GM23338 (cell line): Measurements from ENCODE around the gene LYG1. TPM values are rescaled to one million over a fixed set of nuclear protein-coding genes. Genes with fewer than 3 reads are reported as not detected.

ENCODE experiments used
- ATAC-seq: fragments of 200-7000 bp; cut with Tn5 transposase; 3 replicates; pipeline ENCODE4 v1.9.1; 2020
- DNase-seq: peaks from one replicate; pipeline ENCODE4 v3.0.0-alpha.2; 2015; ENCODE audit warnings: low spot score
- H2AFZ ChIP-seq: fragments of 200-600 bp; sonication (generic); 2 replicates; pipeline ENCODE4 v1.8.0; 2016; ENCODE audit warnings: antibody characterized with exemption, mild to moderate bottlenecking, moderate library complexity
- H3F3A ChIP-seq: fragments of 200-600 bp; sonication (generic); replicated peaks from 2 replicates; pipeline ENCODE4 v1.8.0; 2017; ENCODE audit warnings: antibody characterized with exemption, mixed run types, low read depth
- H3K27ac ChIP-seq: fragments of 200-600 bp; sonication (generic); 2 replicates; pipeline ENCODE4 v1.6.1; 2016; ENCODE audit warnings: low read depth
- H3K27me3 ChIP-seq: fragments of 200-600 bp; sonication (generic); 2 replicates; pipeline ENCODE4 v1.8.0; 2016; ENCODE audit warnings: mild to moderate bottlenecking, mixed run types, moderate library complexity; ENCODE audit not compliant: insufficient read depth
- H3K36me3 ChIP-seq: fragments of 200-600 bp; sonication (generic); 2 replicates; pipeline ENCODE4 v1.8.0; 2016; ENCODE audit warnings: mild to moderate bottlenecking; ENCODE audit not compliant: insufficient read depth
- H3K4me1 ChIP-seq: fragments of 200-600 bp; sonication (generic); 2 replicates; pipeline ENCODE4 v1.8.0; 2016; ENCODE audit warnings: mild to moderate bottlenecking, moderate library complexity; ENCODE audit not compliant: insufficient read depth
- H3K4me2 ChIP-seq: fragments of 200-600 bp; sonication (generic); 2 replicates; pipeline ENCODE4 v1.7.1; 2017; ENCODE audit warnings: mixed run types
- H3K4me3 ChIP-seq: fragments of 200-600 bp; sonication (generic); 2 replicates; pipeline ENCODE4 v1.6.1; 2016; ENCODE audit warnings: mixed run types
- H3K79me2 ChIP-seq: fragments of 200-600 bp; sonication (generic); replicated peaks from 2 replicates; pipeline ENCODE4 v1.8.0; 2017; ENCODE audit warnings: mild to moderate bottlenecking; ENCODE audit not compliant: insufficient read depth
- H3K9me2 ChIP-seq: fragments of 200-600 bp; sonication (generic); 2 replicates; pipeline ENCODE4 v1.8.0; 2017; ENCODE audit not compliant: insufficient read depth
- H4K20me1 ChIP-seq: fragments of 200-600 bp; sonication (generic); replicated peaks from 2 replicates; pipeline ENCODE4 v1.8.0; 2017; ENCODE audit warnings: mild to moderate bottlenecking; ENCODE audit not compliant: insufficient read depth
- H3K27ac Mint-ChIP-seq: 2 replicates; pipeline ENCODE4 v1.8.0; 2020; ENCODE audit warnings: inconsistent platforms, mild to moderate bottlenecking, moderate library complexity, mixed read lengths
- H3K27me3 Mint-ChIP-seq: 3 replicates; pipeline ENCODE4 v1.8.0; 2022; ENCODE audit warnings: low read depth, mild to moderate bottlenecking, moderate library complexity, mixed read lengths, inconsistent platforms; ENCODE audit not compliant: insufficient read depth, poor library complexity
- H3K36me3 Mint-ChIP-seq: 3 replicates; pipeline ENCODE4 v1.8.0; 2021; ENCODE audit warnings: low read depth, mild to moderate bottlenecking, inconsistent platforms, moderate library complexity, mixed read lengths
- H3K4me1 Mint-ChIP-seq: 3 replicates; pipeline ENCODE4 v1.8.0; 2020; ENCODE audit warnings: mild to moderate bottlenecking, inconsistent platforms, mixed read lengths
- H3K4me3 Mint-ChIP-seq: 3 replicates; pipeline ENCODE4 v1.8.0; 2021; ENCODE audit warnings: moderate library complexity, mild to moderate bottlenecking, inconsistent platforms, mixed read lengths
- H3K9me3 Mint-ChIP-seq: 3 replicates; pipeline ENCODE4 v1.8.0; 2020; ENCODE audit warnings: moderate library complexity, mild to moderate bottlenecking, inconsistent platforms, mixed read lengths
- CREB1 ChIP-seq: fragments of 250-450 bp; sonication (Bioruptor Pico); IDR thresholded peaks from 2 replicates; pipeline ENCODE4 v1.5.0; 2020; ENCODE audit warnings: low read depth, mild to moderate bottlenecking, moderate library complexity
- NANOG ChIP-seq: IDR thresholded peaks from 2 replicates; pipeline ENCODE4 v1.6.1; 2016; ENCODE audit warnings: antibody characterized with exemption, borderline replicate concordance
- polyA plus RNA-seq: library from polyadenylated mRNA; unstranded; fragments of >200 nt; fragmentation: Nextera tagmentation; extraction: Ambion mirVana; gene quantifications from 2 replicates; pipeline ENCODE4 v1.2.1, GENCODE V29; 2016
- total RNA-seq: library from RNA; depleted of rRNA; stranded (reverse); fragments of >200 nt; shearing (Covaris generic); gene quantifications from 2 replicates; pipeline ENCODE4 v1.2.3, GENCODE V29; 2014
- TF ChIP-seq, protein P1 (sequence below): fragments of 250-450 bp; sonication (Bioruptor Pico); IDR thresholded peaks from 2 replicates; pipeline ENCODE4 v1.5.0; 2020; ENCODE audit warnings: mild to moderate bottlenecking, moderate library complexity
- TF ChIP-seq, protein P2 (sequence below), 2 experiments: fragments of 200-600 bp in 1 of 2; sonication (generic) in 1 of 2; conservative IDR thresholded peaks; 2 replicates each; pipeline versions ENCODE4 v1.5.1 to v1.6.1; 2016 to 2017; ENCODE audit warnings: antibody characterized with exemption in 2 of 2, low read depth in 2 of 2, mild to moderate bottlenecking in 2 of 2, moderate library complexity in 1 of 2

The LYG1 gene
- total and polyA plus RNA-seq, 2 experiments from 2014 or later = 0.35 to 0.57 TPM

DNA sequence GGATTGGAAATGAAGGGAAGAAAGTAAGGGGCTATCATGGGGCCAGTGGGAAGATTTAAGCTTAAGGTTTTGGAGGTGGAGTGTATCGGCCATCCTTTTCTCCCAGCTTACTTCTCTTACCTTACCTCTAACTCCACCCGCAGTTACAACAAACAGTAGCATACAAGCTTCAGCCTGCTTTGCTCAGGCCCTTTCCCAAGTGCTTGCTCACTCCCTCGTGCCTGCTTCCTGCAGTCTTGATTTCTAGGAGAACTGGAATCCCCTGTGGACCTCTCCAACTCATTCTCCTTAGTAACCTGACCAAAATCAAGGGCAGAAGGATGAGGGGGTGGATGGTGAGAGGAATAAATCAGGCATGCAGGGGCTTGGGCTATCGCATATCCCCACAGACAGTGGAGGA is 39.8 kb downstream of the LYG1 start (continued):
- TF ChIP-seq, protein P1, sequence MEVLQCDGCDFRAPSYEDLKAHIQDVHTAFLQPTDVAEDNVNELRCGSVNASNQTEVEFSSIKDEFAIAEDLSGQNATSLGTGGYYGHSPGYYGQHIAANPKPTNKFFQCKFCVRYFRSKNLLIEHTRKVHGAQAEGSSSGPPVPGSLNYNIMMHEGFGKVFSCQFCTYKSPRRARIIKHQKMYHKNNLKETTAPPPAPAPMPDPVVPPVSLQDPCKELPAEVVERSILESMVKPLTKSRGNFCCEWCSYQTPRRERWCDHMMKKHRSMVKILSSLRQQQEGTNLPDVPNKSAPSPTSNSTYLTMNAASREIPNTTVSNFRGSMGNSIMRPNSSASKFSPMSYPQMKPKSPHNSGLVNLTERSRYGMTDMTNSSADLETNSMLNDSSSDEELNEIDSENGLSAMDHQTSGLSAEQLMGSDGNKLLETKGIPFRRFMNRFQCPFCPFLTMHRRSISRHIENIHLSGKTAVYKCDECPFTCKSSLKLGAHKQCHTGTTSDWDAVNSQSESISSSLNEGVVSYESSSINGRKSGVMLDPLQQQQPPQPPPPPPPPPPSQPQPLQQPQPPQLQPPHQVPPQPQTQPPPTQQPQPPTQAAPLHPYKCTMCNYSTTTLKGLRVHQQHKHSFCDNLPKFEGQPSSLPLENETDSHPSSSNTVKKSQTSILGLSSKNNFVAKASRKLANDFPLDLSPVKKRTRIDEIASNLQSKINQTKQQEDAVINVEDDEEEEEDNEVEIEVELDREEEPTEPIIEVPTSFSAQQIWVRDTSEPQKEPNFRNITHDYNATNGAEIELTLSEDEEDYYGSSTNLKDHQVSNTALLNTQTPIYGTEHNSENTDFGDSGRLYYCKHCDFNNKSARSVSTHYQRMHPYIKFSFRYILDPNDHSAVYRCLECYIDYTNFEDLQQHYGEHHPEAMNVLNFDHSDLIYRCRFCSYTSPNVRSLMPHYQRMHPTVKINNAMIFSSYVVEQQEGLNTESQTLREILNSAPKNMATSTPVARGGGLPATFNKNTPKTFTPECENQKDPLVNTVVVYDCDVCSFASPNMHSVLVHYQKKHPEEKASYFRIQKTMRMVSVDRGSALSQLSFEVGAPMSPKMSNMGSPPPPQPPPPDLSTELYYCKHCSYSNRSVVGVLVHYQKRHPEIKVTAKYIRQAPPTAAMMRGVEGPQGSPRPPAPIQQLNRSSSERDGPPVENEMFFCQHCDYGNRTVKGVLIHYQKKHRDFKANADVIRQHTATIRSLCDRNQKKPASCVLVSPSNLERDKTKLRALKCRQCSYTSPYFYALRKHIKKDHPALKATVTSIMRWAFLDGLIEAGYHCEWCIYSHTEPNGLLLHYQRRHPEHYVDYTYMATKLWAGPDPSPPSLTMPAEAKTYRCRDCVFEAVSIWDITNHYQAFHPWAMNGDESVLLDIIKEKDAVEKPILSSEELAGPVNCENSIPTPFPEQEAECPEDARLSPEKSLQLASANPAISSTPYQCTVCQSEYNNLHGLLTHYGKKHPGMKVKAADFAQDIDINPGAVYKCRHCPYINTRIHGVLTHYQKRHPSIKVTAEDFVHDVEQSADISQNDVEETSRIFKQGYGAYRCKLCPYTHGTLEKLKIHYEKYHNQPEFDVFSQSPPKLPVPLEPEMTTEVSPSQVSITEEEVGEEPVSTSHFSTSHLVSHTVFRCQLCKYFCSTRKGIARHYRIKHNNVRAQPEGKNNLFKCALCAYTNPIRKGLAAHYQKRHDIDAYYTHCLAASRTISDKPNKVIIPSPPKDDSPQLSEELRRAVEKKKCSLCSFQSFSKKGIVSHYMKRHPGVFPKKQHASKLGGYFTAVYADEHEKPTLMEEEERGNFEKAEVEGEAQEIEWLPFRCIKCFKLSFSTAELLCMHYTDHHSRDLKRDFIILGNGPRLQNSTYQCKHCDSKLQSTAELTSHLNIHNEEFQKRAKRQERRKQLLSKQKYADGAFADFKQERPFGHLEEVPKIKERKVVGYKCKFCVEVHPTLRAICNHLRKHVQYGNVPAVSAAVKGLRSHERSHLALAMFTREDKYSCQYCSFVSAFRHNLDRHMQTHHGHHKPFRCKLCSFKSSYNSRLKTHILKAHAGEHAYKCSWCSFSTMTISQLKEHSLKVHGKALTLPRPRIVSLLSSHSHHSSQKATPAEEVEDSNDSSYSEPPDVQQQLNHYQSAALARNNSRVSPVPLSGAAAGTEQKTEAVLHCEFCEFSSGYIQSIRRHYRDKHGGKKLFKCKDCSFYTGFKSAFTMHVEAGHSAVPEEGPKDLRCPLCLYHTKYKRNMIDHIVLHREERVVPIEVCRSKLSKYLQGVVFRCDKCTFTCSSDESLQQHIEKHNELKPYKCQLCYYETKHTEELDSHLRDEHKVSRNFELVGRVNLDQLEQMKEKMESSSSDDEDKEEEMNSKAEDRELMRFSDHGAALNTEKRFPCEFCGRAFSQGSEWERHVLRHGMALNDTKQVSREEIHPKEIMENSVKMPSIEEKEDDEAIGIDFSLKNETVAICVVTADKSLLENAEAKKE (CRISPR knock-in tag) = no peak
- TF ChIP-seq CREB1 (CRISPR knock-in tag) = no peak
- TF ChIP-seq, protein P2, sequence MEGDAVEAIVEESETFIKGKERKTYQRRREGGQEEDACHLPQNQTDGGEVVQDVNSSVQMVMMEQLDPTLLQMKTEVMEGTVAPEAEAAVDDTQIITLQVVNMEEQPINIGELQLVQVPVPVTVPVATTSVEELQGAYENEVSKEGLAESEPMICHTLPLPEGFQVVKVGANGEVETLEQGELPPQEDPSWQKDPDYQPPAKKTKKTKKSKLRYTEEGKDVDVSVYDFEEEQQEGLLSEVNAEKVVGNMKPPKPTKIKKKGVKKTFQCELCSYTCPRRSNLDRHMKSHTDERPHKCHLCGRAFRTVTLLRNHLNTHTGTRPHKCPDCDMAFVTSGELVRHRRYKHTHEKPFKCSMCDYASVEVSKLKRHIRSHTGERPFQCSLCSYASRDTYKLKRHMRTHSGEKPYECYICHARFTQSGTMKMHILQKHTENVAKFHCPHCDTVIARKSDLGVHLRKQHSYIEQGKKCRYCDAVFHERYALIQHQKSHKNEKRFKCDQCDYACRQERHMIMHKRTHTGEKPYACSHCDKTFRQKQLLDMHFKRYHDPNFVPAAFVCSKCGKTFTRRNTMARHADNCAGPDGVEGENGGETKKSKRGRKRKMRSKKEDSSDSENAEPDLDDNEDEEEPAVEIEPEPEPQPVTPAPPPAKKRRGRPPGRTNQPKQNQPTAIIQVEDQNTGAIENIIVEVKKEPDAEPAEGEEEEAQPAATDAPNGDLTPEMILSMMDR (conservative IDR thresholded peaks at IDR 0.05; ENCODE audit: low read depth in 2 of 2) = no peak

DNA sequence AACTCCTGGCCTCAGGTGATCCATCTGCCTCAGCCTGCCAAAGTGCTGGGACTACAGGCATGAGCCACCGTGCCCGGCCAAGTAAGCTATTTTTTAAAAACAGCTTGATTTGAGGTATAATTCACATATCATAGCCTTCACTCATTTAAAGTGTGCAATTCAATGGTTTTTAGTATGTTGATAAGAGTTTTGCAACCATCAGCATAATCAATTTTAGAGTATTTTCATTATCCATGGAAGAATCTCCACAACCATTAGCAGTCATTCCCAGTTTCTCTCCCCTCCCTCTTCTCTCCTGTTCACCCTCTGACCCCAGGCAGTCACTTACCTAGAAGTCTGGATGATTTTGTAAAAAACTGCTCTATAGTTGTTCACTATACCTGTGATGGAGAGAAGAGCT is 40.8 kb downstream of the LYG1 start:
- Histone ChIP-seq H3K36me3 (no peaks in the 10 kb centered on the region), H3K4me2 (no peak overlapping the region), H3K79me2 (no peaks in the 10 kb centered on the region), H2AFZ (no peak overlapping the region), H3F3A (no peaks in the 10 kb centered on the region), H3K4me1 (no peaks in the 10 kb centered on the region), H3K9me2 (no peaks in the 10 kb centered on the region), H3K27ac (no peak overlapping the region), H4K20me1 (no peaks in the 10 kb centered on the region), H3K27me3 (no peaks in the 10 kb centered on the region), H3K4me3 (no peak overlapping the region)
- Mint-ChIP-seq H3K27me3 (peaks cover 3% of the 10 kb centered on the region), H3K9me3 (no peaks in the 10 kb centered on the region; the same call in 1 of the 3 replicates), H3K27ac (no peak overlapping the region), H3K4me1 (no peaks in the 10 kb centered on the region; the same call in 2 of the 3 replicates), H3K36me3 (no peaks in the 10 kb centered on the region; the same call in 2 of the 3 replicates), H3K4me3 (no peak overlapping the region)
- TF ChIP-seq NANOG = no peak
- DNase-seq = no peak
- no peak for ATAC-seq
